Astrocyte of the spinal cord (primary cell): ENCODE measurements around the gene RASD1.
A peak's percentile ranks its signal among the peaks of the same experiment; 100 is the strongest.

Experiments
- DNase-seq: peaks from one replicate; pipeline ENCODE4 v3.0.0; 2011; ENCODE audit warnings: low read depth, low spot score
- H3K4me3 ChIP-seq: 2 replicates; pipeline ENCODE4 v1.5.1; 2011; ENCODE audit warnings: low read depth, mild to moderate bottlenecking, low read length, moderate library complexity
- in situ Hi-C: cut with HindIII; loops from 2 replicates; pipeline ENCODE4 v1.10.0; 2017; ENCODE audit warnings: low sequenced_read_pairs
- TF ChIP-seq, protein P1 (sequence below): IDR thresholded peaks from 2 replicates; pipeline ENCODE4 v1.5.1; 2012; ENCODE audit warnings: low read depth, mild to moderate bottlenecking, low read length, inconsistent platforms

RASD1 gene

DNA sequence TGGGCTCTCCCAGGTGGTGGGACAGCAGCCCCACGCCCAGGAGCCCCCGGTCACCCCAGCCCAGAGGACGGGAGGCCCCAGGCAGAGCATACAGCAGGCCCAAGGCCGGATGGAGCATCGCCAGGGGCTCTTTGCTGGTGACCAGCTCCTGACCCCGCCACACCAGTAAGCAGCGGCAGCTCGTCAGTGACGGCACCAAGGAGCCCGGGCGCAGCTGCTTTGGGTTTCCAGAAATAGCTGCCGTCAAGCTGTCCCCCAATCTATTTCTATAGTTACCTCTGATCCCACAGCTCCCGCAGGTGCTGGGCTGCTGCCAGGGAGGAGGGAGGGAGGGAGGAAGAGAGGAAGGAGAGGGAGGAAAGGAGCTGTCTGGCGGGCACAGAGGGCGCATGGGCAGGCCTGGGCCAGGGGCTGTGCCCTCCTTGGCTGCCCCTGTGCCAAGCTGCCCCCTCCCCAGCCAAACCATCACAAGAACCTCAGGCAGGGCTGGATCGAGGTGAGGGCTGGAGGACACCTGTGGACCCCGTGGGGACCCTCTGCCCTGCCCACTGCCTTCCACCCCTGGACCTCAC lies 10.8 kb upstream of the RASD1 start:
- H3K4me3 ChIP-seq, result no peak overlapping the region
- peak; percentile 21 for DNase-seq
- in situ Hi-C loops, result no loop called here
- TF ChIP-seq, protein P1, sequence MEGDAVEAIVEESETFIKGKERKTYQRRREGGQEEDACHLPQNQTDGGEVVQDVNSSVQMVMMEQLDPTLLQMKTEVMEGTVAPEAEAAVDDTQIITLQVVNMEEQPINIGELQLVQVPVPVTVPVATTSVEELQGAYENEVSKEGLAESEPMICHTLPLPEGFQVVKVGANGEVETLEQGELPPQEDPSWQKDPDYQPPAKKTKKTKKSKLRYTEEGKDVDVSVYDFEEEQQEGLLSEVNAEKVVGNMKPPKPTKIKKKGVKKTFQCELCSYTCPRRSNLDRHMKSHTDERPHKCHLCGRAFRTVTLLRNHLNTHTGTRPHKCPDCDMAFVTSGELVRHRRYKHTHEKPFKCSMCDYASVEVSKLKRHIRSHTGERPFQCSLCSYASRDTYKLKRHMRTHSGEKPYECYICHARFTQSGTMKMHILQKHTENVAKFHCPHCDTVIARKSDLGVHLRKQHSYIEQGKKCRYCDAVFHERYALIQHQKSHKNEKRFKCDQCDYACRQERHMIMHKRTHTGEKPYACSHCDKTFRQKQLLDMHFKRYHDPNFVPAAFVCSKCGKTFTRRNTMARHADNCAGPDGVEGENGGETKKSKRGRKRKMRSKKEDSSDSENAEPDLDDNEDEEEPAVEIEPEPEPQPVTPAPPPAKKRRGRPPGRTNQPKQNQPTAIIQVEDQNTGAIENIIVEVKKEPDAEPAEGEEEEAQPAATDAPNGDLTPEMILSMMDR, result no peak

DNA sequence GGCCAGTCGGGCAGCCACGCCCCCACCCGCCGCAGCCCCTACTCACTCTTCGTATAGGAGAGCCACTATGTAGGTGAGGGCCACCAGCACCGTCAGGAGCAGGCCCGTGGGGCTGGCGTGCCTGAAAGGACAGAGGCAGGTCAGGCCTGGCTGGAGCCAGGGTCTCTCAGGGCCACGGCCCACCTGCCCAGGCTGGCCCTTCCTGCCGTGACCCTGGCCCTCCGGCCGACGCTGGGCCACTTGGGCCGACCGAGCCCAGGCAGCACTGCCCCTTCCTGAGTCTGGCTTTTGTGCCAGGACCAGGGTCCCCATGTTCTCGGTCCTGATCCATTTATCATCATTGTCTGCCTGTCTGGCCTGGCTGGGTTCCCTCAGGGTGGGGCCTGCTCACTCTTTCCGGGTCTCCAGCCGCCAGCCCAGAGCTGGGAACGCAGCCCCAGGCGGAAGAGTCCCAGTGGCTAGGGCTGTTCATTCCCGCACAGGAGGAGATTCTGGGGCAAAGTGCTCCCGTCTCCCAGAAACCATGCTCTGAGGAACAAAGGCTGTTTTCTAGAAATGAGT lies 10.1 kb upstream of the RASD1 start:
- DNase-seq, result no peak
- TF ChIP-seq, protein P1, result no peak
- no peak overlapping the region for H3K4me3 ChIP-seq
- in situ Hi-C loops, result no loop called here

DNA sequence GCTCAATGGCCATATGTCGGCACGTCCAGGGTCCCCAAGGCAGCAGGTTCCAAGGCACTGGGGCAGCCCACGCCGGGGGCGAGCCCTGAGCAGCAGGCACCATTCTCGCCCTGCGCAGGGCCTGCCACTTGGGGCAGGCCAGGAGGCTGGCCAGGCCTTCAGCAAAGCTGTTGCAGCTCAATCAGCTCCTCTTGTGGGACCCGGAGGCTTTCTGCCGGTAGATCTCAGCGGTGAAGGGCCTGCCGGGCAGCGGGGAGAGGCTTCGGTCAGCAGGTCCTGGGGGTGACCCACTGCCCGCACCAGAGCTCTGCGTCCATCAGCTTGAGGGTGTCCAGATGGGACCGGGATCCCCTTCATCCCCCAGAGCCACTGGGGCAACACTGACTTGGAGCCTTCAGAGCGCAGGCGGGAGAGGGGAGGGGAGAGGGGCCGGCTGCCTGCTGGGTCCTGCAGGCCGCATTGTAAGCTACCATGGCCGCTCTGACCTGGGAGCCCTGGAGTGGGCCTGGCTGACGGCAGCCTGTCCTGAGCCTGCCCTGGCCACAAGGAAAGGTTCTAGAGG lies 9.5 kb upstream of the RASD1 start:
- H3K4me3 ChIP-seq, result no peak overlapping the region
- no peak for DNase-seq
- TF ChIP-seq, protein P1, result no peak
- in situ Hi-C loops, result no loop called here

DNA sequence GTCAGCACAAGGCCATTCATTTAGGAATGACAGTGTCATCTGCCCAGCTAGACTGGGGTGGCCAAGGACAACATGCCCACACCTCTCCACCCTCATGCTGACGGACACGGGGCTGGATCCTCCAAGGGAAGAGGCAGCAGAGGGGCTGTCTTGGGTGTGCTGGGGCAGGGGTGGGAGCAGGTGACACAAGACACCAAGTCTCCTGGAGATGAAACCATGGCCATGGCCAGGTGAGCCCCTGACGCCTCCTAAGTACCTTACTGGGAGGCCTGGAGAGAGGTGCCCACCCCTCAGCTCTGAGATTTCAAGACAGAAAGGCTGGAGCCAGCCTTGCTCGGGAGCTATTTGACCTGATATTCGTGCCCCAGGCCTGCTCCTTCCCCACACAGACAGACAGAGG lies 9.0 kb upstream of the RASD1 start:
- TF ChIP-seq, protein P1, result no peak
- in situ Hi-C loops, result no loop called here
- no peak for DNase-seq
- H3K4me3 ChIP-seq, result no peak overlapping the region

DNA sequence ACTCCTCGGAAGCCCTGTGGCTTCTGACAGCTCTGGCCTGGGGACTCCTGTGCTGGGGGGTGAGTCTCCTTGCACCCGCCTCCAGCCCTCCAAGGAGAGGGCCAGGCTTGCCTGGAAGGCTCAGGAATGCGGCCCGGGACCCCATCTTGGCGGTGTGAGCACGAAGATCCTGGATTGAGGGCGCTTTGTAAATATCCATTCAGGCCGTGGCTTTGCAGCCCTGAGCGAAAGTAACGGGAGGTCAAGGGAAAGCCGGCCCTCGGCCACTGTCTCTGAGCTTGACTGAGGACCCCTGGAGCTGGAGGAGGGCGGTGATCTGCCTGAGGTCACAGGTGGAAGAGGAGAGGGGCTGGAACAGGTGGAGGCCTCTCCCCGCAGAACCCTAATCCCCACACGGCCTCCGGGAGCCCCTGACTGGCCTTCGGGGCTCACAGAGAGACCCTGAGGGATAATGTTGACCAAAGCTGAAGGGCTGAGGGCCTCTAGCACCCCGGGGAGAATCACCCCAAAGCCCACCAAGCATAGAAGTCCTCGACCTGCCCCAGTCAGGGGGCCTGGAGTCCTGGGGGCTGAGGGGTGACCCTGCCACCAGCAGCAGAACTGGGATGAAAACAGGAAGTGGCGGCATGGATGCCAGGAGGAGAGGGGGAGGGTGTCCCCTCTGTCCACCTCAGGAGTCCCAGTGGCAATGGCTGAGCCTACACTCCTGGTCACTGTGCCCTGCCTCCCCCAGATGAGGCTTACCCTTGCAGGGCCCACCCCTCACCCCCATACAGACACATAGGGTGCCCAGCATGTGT lies 8.3 kb upstream of the RASD1 start:
- TF ChIP-seq, protein P1, result no peak

DNA sequence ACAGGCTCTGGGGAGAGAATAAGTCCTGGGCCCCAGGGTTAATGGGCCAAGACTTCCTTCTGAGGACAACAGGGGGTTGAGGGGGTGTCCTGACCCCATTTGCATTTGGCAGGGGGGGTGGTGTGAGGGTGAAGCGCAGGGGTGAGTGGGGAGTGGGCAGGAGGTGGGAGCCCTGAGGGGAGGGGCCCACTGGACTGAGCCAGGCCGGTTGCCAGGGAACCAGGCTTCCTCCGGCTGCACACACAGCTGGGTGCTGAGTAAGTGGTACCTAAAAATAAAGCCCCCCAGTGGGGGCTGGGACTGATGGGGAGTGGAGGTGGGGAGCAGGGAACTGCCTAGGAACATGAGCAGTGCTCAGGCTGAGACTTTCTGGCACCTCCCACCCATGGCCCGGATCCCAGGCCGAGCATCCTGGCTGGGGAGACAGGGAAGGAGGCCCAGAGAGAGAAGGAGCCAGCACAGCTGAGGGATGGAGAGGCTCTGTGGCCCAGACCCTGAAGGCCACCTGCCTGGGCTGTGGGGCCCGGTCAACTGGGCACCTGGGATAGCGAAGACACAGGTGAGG lies 7.5 kb upstream of the RASD1 start:
- in situ Hi-C loops, result no loop called here

More for the DNA sequence above, 8.3 kb upstream of the RASD1 start:
- in situ Hi-C loops, result no loop called here
- no peak overlapping the region for H3K4me3 ChIP-seq
- no peak for DNase-seq

More for the DNA sequence above, 7.5 kb upstream of the RASD1 start:
- TF ChIP-seq, protein P1, result no peak
- DNase-seq, result no peak
- H3K4me3 ChIP-seq, result no peak overlapping the region
